GM19328 (cell line): ENCODE results near the gene G3BP2.
"Not testable (repeated sequence)": the region's sequence is repeated elsewhere in the genome, so short reads cannot be mapped to it uniquely, and the experiment has no call there.

ENCODE experiments used
- ATAC-seq: cut with Tn5 transposase; IDR thresholded peaks from one replicate; pipeline ENCODE4 v1.9.1; 2021; ENCODE audit warnings: mild to moderate bottlenecking, moderate library complexity; ENCODE audit not compliant: unreplicated experiment

G3BP2 gene

GRCh38 chr4:75673027-75673958 lies at the start of gene G3BP2:
Gene G3BP2, minus strand, starts transcription at chr4:75673411. Its CDS starts 11,386 bp downstream, at chr4:75662025.
- peak; percentile 90 for ATAC-seq

- no peak for ATAC-seq
Measured at GRCh38 chr4:75722417-75722816, 49.2 kb upstream of the G3BP2 start.

- ATAC-seq, result no peak
Measured at GRCh38 chr4:75718529-75718928, 45.3 kb upstream of the G3BP2 start.

- no peak for ATAC-seq
Measured at GRCh38 chr4:75717408-75717807, 44.2 kb upstream of the G3BP2 start.

GRCh38 chr4:75716054-75716453 lies 42.8 kb upstream of the G3BP2 start:
- ATAC-seq, result not testable (repeated sequence)

- no peak for ATAC-seq
Measured at GRCh38 chr4:75715105-75715799, 42.0 kb upstream of the G3BP2 start.

- no peak for ATAC-seq
Measured at GRCh38 chr4:75714704-75715103, 41.5 kb upstream of the G3BP2 start.

- no peak for ATAC-seq
Measured at GRCh38 chr4:75714011-75714410, 40.8 kb upstream of the G3BP2 start.

- no peak for ATAC-seq
Measured at GRCh38 chr4:75710246-75710645, 37.0 kb upstream of the G3BP2 start.

GRCh38 chr4:75708218-75708691 lies 35.0 kb upstream of the G3BP2 start:
- ATAC-seq, result peak; percentile 57

GRCh38 chr4:75705198-75705977 lies 32.2 kb upstream of the G3BP2 start:
- ATAC-seq, result no peak

- ATAC-seq, result no peak
Measured at GRCh38 chr4:75702919-75703411, 29.8 kb upstream of the G3BP2 start.

GRCh38 chr4:75699299-75699698 lies 26.1 kb upstream of the G3BP2 start:
- no peak for ATAC-seq

GRCh38 chr4:75698963-75699228 lies 25.7 kb upstream of the G3BP2 start:
- peak; percentile 32 for ATAC-seq

GRCh38 chr4:75698162-75698962 lies 25.2 kb upstream of the G3BP2 start:
- ATAC-seq, result peak; percentile 90

- no peak for ATAC-seq
Measured at GRCh38 chr4:75696581-75696980, 23.4 kb upstream of the G3BP2 start.

GRCh38 chr4:75696071-75696470 lies 22.9 kb upstream of the G3BP2 start:
- ATAC-seq, result no peak

GRCh38 chr4:75692066-75692465 lies 18.9 kb upstream of the G3BP2 start:
- ATAC-seq, result not testable (repeated sequence)

- not testable (repeated sequence) for ATAC-seq
Measured at GRCh38 chr4:75687125-75687524, 13.9 kb upstream of the G3BP2 start.

GRCh38 chr4:75686346-75686745 lies 13.1 kb upstream of the G3BP2 start:
- ATAC-seq, result no peak
